Amniotic epithelial cell (primary cell): ENCODE results near the gene FTSJ3.
"Not testable (repeated sequence)": the region's sequence is repeated elsewhere in the genome, so short reads cannot be mapped to it uniquely, and the experiment has no call there.

Experiments
- DNase-seq: peaks from one replicate; pipeline ENCODE4 v3.0.0-alpha.2; 2010; ENCODE audit warnings: low read depth

The FTSJ3 gene, protein sequence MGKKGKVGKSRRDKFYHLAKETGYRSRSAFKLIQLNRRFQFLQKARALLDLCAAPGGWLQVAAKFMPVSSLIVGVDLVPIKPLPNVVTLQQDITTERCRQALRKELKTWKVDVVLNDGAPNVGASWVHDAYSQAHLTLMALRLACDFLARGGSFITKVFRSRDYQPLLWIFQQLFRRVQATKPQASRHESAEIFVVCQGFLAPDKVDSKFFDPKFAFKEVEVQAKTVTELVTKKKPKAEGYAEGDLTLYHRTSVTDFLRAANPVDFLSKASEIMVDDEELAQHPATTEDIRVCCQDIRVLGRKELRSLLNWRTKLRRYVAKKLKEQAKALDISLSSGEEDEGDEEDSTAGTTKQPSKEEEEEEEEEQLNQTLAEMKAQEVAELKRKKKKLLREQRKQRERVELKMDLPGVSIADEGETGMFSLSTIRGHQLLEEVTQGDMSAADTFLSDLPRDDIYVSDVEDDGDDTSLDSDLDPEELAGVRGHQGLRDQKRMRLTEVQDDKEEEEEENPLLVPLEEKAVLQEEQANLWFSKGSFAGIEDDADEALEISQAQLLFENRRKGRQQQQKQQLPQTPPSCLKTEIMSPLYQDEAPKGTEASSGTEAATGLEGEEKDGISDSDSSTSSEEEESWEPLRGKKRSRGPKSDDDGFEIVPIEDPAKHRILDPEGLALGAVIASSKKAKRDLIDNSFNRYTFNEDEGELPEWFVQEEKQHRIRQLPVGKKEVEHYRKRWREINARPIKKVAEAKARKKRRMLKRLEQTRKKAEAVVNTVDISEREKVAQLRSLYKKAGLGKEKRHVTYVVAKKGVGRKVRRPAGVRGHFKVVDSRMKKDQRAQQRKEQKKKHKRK

DNA sequence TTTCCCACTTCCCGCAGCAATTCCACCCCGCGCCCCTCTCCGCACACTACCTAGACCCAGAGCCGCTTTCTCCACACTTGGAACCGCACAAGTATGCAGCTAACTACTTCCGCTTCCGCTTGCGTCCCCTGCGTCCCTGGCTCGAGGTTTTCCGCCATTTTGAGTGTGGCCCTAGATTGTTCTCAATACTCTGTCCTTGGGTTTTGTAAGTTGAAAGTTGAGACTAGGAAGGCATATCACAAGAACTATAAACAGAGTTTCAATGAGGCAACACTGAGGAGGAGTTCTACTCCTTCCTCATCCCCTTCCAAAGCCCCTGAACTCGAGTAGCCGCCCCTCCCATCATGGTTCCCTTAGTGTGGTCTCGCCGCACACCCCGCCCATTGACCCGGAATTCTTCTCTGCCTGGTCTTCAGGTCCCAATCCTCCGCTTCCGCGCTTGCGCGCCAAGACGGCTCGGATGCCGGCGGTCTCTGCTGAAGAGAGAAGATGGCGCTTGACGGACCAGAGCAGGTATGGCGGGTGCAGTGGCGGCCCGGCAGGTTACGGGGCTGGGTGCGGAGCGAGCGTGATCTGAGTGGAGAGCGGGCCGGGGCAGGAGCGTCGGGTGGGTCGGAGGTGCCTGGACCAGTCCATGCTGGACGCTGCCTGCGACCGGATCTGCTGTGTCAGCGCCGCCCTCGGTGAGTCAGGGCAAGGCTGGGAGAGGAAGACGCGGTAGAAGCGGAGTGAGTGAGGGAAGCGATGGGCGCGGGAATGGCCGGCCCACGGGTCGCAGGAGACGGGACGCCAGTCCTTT is at the start of gene FTSJ3, which contains the start of gene PSMC5:
Gene FTSJ3, minus strand, starts transcription at position 662 of the 799 bp plus-strand sequence. CDS start 761 bp downstream, outside the sequence.
Gene PSMC5, plus strand, starts transcription at position 430 of the 799 bp plus-strand sequence. Its CDS starts 60 bp downstream, at position 490.
- peak; percentile 94 for DNase-seq

DNA sequence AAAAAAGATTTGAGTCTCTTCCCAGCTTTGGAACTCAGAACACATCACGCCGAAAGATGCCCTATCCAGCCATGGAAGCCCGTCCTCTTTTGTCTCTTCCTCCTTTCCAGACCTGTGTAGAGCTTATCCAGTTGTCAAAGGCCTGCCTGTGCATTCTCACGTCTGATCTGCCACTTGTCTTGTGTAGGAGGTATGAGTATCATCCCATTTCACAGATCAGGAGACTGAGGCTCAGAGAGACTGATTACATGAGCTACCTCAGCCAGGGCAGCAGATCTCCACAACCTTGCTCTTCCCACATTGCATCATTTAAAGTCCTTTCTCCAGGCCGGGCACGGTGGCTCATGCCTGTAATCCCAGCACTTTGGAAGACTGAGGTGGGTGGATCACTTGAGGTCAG is 47.2 kb upstream of the FTSJ3 start:
- DNase-seq: not testable (repeated sequence)

DNA sequence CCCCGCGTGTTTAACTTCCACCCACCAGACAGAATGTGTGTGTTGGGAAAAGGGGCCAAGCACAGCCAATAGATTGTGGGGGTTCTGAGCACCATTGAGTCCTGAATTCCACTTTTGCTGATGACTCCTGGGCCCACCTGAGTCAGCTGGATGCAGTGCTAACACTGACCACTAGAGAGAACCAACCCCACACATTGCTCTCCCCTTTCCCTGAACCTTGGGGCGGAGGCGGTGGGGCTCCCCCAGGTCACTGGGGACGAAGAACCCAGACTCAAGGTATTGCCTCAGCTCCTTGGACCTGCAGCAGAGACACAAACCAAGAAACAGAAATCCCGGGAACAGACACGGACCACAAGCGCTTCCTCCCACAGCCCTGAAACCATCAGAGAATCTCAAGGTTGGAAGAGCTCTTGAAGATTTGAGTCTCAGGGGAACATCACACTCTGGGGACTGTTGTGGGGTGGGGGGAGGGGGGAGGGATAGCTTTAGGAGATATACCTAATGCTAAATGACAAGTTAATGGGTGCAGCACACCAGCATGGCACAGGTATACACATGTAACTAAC is 46.7 kb upstream of the FTSJ3 start:
- not testable (repeated sequence) for DNase-seq

DNA sequence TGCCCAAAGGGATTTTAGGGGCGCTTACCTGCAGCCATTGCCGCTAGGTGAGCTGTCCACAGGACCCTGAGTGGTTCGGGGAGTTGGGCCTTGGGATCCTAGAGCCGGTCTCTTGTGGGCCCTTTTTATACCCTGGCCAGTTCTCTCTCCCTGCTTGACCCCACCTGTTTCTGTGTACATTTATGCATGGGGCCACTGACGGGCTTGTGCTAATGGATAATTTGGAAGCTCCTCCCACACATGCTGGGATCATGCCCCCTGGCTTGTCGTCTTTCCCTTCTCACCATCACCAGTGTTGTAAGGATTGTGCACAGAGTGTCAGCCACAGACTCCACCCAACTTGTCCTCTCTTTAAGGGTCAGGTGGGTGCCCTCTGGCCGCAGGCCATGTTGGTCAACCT is 46.1 kb upstream of the FTSJ3 start, which contains the start of gene CSH2:
Gene CSH2, minus strand, starts transcription at position 101 of the 400 bp plus-strand sequence. Its CDS starts 63 bp downstream, at position 38.
- not testable (repeated sequence) for DNase-seq

DNA sequence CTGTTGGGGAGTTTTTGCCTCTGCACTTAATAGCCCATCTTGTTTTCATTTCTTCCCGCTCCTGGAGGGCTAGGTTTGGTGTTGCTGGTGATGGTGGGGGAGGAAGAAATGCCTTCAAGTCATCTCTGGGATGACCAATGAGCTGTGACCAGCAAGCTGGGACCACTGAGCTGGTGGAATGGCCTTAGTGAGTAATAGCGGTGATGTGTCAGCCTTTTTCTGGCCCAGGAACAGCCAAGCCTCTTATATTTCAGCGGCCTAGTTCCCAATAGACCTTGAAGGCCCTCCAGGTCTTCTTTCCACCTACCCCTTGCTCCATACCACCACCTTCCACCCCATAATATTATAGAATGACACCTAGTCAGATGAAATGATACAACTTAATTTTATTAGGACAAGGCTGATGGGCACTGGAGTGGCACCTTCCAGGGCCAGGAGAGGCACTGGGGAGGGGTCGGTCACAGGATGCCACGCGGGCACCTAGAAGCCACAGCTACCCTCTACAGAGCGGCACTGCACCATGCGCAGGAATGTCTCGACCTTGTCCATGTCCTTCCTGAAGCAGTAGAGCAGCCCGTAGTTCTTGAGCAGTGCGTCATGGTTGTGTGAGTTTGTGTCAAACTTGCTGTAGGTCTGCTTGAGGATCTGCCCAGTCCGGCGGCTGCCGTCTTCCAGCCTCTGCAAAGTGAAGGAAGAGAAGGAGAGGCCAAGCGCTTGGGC is 44.3 kb upstream of the FTSJ3 start:
- not testable (repeated sequence) for DNase-seq

DNA sequence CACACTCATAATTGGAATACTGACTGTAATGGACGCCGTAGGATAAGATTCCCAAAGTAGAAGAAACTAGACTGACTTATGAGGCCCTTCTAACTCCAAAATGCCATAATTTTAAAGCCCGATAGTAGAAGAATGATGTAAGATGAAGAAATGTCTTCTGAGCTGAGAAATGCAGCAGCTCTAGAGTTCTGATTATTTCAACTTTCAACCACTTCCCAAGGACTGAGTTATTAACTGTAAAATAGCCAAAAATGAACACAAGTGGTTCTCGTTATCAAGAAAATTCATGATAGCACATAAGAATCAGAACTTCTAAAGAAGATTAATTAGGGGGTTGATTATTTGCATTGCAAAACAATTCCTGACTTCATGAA is 42.8 kb upstream of the FTSJ3 start:
- not testable (repeated sequence) for DNase-seq

DNA sequence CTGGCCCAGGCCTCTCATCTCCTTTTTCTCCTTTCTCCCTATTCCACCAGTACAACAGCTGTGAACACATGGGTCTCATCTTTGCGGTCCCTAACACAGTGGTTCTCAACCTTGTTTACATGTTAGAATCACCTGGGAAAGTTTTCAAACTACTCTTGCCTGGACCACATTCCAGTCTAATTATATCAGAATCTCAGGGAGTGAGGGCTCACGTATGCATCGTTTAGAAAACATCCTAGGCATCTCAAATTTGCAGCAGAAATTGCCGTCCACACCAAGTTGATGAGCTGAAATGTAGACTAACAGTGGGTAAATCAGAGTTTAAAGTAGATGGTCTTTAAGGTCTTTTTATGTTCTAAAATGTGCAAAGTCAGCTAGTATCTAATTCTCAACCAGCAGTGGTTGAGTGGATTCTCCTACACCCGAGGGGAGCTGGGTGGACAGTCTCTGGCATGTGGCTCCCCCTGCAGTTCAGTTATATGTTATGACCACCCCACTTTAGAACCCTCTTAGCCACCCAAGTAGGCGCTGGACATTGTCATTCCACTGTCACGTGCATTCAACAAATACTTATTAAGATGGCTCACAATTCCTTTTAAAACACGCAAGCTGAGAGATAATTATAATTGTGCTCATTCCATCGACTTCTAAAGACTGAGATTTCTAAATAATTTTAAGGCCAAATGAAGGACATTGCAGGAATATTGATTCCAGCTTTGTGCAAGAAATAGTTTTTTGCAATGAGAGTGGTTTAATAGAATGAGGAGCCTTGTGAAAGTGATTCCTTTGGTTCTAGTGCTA is 42.2 kb upstream of the FTSJ3 start:
- DNase-seq: peak; percentile 26

DNA sequence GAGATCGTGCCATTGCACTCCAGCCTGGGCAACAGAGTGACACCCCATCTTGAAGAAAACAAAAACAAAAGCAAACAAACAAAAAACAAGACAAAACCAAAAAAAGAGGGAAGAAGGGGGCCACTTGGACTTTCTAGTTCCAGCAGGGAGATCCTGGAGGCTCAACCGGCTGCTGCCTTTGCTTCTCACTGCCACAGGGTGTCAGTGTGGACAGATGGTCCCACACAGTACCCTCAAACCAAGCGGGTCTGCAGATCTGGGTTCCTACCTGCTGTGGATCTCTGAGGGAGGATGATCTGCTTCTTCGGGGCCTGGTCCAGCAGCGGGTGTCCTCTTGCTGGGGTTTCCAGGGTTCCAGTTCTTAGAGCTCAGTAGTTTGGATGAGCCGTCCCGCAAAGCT is 39.2 kb upstream of the FTSJ3 start:
- not testable (repeated sequence) for DNase-seq

DNA sequence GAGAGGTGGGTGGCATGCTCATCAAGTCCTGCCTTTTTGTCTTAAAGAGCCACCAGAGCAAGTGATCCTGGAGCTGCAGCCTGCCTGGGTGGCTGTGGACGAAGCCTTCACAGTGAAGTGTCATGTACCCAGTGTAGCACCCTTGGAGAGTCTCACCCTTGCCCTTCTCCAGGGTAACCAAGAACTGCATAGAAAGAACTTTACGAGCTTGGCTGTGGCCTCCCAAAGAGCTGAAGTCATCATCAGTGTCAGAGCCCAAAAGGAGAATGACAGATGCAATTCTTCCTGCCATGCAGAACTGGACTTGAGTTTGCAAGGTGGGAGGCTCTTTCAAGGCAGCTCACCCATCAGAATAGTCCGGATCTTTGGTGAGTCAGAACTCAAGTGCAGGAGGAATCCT is 31.8 kb upstream of the FTSJ3 start:
- no peak for DNase-seq

DNA sequence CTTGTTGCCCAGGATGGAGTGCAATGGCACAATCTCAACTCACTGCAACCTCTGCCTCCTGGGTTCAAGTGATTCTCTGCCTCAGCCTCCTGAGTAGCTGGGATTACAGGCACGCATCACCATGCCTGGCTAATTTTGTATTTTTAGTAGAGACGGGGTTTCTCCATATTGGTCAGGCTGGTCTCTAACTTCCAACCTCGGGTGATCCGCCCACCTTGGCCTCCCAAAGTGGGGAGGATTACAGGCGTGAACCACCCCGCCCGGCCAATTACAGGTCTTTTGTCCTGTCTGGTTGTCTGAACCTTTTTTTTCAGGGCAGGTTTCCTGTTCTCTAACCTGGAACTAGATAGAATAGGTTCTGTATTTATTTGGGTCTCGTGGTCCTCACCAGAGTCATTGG is 29.0 kb upstream of the FTSJ3 start:
- not testable (repeated sequence) for DNase-seq

DNA sequence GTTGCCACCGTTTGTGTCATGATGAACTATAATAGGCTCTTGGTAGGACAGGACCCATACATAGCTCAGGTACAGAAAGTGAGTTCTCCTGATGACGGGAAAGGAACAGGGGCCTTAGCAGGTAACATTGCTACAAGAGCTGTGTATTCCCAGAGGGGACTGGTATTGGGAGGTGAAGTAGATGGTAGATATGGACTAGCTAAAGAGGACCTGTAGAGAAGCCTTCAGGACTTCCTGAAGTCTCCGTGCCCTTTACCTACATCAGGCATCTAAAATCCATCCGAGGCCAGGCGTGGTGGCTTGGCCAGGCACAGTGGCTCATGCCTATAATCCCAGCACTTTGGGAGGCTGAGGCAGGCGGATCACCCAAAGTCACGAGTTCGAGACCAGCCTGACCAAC is 27.7 kb upstream of the FTSJ3 start:
- DNase-seq: no peak

DNA sequence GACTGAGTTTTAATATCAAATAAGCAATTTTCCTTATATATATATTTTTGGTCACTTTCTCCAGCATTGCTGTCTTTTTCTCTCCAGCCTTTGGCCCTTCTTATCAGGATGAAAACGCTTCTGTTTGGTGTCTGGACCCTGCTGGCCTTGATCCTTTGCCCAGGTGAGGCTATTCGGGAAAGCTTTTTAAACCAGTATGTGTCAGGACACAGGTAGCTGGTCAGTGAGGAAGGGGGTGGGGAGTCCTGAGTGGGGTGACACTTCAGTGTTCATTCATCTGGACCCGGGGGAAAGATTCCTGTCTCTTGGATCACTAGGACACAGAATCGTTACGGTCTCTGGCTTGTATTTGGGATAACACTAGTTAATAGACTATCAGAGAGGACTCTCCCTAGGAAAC is 27.2 kb upstream of the FTSJ3 start:
- DNase-seq: no peak

DNA sequence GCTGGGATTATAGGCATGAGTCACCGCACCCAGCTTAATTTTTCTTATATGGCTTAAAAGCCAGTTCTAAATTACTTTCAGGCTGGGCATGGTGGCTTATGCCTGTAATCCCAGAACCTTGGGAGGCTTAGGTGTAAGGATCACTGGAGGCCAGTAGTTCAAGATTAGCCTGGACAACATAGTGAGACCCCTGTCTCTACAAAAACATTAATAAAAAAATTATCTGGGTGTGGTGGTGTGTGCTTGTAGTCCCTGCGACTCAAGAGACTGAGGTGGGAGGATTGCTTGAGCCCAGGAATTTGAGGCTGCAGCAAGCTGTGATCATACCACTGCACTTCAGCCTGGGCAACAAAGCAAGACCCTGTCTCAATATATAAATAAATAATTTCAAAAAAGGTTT is 25.8 kb upstream of the FTSJ3 start:
- no peak for DNase-seq

DNA sequence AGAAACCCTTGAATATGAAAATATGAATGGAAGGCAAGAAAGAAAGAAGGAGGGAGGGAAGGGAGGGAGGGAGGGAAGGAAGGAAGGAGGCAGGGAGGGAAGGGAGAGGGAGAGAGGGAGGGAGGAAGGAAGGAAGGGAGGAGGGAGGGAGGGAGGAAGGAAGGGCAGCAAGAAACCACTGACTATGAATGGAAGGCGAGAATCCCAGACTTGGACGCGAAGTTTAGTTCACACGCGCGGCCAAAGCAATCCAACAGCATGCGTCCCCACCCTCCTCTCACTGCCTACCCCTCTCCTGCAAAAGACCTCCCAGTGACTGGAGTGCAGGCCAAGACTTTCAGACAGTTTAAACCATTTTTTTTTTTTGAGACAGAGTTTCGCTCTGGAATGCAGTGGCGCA is 22.9 kb upstream of the FTSJ3 start:
- DNase-seq: no peak

DNA sequence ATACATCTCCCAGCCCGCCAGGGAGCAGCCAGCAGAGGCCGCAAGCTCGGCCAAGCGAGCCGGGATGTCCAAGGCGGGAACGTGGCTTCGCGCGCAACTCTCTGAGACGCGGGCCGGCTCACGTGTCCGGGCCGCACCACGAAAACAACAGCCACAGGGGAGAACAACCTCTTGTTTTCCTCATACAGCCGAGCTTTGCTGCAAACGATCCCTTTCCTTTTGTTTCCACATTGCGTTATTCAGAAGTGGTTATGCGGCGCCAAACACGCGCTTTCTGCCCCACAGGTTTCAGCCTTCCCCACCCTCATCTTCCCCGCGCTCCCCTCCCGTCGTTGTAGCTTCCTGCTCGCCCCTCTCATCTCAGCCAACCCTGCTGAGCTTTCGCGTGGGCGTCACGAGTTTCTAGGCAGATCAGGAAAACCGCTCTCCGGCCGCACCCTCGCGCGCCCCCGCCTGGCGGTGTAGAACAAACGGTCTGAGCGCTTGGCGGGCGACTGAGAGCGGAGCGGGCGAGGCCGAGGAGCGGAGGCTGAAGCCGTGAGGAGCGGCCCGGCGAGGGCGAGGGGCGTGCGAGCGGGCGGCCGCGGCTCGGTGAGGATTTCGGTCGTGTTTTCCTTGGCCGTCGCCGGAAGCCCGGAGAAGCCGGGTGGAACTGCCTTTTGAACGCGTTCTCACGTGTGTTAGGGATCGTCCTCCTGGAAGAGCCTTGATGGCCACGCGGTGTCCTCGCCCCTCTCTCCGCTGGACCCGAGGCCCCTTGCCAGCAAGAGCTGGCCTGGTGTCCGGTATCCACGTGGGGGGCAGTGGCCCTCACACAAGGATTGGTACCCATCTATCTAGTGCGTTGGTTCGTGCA is 21.6 kb upstream of the FTSJ3 start:
- DNase-seq: peak; percentile 86

DNA sequence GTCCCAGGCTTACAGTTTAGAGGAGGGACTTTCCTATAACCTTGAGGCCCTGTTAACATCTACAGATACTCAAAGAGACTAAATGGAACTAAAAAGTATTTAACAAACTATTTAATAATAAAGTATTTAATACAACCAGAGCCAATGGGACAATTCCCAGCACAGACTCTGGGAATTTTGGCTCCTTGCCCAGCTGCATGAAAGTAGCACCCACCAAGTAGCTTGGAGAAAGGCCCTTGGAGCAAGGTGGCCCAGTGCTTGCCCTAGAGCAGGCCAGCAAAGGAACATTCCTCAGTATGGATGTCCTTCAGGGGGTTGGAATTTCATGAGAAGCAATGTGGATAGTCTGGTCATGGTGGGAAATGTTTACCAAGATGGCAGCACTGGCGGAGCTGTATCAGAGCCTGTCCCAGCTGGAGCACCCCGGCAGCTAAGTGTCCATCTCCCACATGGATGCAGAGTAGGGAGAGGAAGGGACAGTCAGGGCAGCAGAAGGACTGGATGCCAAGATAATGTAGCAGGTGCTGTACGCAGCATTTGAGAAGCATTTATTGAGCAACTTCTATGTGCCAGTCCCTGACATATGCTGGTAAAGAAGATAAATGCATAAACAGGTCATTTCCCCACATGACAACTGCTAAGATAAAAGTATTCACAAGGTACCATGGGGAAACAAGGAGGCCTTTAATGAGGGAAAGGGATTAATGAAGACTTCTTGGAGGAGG is 20.2 kb upstream of the FTSJ3 start:
- no peak for DNase-seq

DNA sequence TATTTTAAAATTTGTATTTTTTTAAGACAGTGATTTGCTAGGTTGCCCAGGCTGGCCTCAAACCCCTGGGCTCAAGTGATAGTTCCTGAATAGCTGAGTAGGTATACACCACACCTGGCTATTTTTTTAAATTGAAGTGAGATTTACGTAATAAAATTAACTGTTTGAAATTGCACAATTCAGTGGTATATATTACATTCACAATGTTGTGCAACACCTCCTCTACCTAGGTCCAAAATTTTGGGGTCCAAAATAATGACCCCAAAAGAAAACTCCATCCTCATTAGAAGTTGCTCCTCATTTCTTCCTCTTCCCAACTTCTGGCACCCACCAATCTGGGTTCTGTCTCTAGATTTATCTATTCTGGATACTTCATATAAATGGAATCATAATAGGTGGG is 18.0 kb upstream of the FTSJ3 start:
- DNase-seq: no peak

DNA sequence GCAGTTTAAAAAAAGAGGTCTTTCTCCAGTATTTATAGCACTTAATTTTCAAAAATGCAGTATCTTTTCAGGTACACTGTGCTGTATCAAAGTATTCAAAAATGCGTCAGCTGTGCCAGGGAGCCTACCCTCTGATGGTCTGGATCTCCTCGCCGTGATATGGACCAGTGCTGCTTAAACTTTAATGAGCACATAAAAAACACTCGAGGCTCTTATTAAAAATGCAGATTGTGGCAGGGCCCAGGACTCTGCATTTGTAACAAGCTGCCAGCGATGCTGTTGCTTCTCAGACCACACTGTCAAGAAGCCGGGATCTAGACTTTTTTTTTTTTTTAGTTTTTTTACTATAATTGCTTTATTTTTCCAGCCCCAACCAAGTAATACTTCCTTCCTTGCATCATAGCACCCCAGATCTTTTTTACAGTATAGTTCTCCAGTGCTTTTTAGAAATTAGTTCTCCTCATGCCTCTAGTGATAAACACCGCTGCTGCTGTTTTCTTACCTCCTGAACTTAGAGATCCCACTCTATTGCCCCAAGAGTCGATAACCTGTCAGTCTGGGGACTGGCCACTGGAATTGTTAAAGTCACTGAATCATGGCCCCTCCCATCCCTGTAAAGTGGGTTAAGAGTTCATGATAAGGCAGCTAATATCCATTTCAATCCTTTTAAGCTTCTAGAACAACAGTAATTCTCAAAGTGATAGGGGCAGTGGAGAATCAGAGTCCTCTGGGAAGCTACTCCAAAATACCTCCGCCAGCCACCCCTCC is 16.6 kb upstream of the FTSJ3 start:
- DNase-seq: no peak
